Measurements from ENCODE around the gene KCNJ5. TPM values are rescaled to one million over a fixed set of nuclear protein-coding genes. Genes with fewer than 3 reads are reported as not detected.

KCNJ5 gene
- total and polyA plus RNA-seq, 10 of the 15 experiments (the other 5 are each of a cell fraction or from before 2014, with no cell fraction given) = 0.03 TPM; not detected in 8

DNA sequence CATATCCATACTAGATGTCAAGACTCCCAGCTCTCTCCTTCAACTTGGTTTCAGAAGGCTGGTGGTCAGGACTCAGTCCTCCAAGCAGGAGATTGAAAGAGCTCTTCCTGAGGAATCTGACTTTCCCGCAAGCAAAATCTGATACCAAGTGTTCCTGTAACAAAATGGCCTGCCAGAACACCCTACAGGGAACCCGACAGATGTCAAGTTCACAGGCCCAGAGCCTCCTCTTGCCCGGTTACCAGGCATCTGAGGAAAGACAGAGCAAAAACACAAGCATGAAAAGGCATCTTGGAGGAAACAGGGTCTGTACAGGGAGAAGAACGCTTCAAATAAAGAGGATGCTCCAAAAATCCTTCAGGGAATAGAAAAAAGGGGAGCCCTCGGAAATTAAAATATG is 8.7 kb upstream of the KCNJ5 start (continued):
- TF ChIP-seq, protein P1, sequence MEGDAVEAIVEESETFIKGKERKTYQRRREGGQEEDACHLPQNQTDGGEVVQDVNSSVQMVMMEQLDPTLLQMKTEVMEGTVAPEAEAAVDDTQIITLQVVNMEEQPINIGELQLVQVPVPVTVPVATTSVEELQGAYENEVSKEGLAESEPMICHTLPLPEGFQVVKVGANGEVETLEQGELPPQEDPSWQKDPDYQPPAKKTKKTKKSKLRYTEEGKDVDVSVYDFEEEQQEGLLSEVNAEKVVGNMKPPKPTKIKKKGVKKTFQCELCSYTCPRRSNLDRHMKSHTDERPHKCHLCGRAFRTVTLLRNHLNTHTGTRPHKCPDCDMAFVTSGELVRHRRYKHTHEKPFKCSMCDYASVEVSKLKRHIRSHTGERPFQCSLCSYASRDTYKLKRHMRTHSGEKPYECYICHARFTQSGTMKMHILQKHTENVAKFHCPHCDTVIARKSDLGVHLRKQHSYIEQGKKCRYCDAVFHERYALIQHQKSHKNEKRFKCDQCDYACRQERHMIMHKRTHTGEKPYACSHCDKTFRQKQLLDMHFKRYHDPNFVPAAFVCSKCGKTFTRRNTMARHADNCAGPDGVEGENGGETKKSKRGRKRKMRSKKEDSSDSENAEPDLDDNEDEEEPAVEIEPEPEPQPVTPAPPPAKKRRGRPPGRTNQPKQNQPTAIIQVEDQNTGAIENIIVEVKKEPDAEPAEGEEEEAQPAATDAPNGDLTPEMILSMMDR (IDR thresholded peaks at IDR 0.05 in 2 of 3, conservative IDR thresholded peaks at IDR 0.05 in 1 of 3; ENCODE audit: control insufficient read depth in 2 of 3, extremely low read depth in 1 of 3, insufficient read depth in 1 of 3, low read depth in 3 of 3, low read length in 3 of 3) = no peak
- TF ChIP-seq ASH2L (IDR thresholded peaks at IDR 0.05; ENCODE audit: borderline replicate concordance, low read depth) (no peak), WRNIP1 (IDR thresholded peaks at IDR 0.05; ENCODE audit: borderline replicate concordance, low read depth, low read length) (no peak), MEF2A (IDR thresholded peaks at IDR 0.05; ENCODE audit: insufficient read depth, low read depth, low read length) (no peak), YBX1 (IDR thresholded peaks at IDR 0.05) (no peak), ZBTB33 (IDR thresholded peaks at IDR 0.05) (no peak), POLR2A (IDR thresholded peaks at IDR 0.05; ENCODE audit: low read depth, low read length) (no peak), CREM (IDR thresholded peaks at IDR 0.05; ENCODE audit: low read depth) (no peak)

DNA sequence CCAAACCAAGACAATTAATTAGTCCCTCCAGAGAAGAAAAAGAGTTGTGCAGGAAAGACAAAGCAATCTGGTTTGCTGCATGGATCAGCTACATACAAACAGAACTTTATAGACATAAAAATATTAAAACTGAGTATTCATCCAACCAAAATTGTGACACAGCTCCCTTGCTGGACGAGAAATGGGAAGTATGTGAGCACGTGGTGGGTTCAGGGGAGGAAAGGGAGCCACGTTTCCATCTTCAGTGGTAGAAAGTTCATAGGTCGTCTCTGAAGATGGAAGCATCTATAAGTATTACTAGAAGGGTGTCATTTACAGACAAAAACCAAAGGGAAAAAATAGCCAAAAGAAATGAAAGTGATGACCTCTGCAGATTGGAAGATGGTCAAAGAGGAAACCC is 7.1 kb upstream of the KCNJ5 start:
- ChIA-PET RAD21 (ENCODE audit: unreplicated experiment) (interaction anchor here (0.6 to 4.2 kb wide), 4 partner anchors 10 to 71 kb away, joined by 3 to 109 read pairs (median 26); no protein-coding TSS in a partner anchor), POLR2A (interaction anchor here (1.5 kb wide), 1 partner anchor 72 kb away, joined by 3 read pairs; no protein-coding TSS in a partner anchor), SMC1A (ENCODE audit: uncharacterized antibody, unreplicated experiment) (interaction anchor here (1.0 to 12.3 kb wide), 8 partner anchors 10 to 445 kb away, joined by 3 to 249 read pairs (median 4); no protein-coding TSS in a partner anchor), CTCF (interaction anchor here (1.2 to 10.8 kb wide), 13 partner anchors 9 to 733 kb away, joined by 3 to 480 read pairs (median 13); no protein-coding TSS in a partner anchor)
- Histone ChIP-seq H3K4me3 (no peak overlapping the region), H3K4me1 (ENCODE audit: control insufficient read depth, insufficient read depth, low read length) (no peaks in the 10 kb centered on the region), H3K36me3 (ENCODE audit: control insufficient read depth in 2 of 2, insufficient read depth in 2 of 2, low read length in 1 of 2) (no peaks in the 10 kb centered on the region), H3K9ac (ENCODE audit: control insufficient read depth, insufficient read depth, low read length) (no peak overlapping the region), H3K27me3 (replicated peaks in 1 of 2; ENCODE audit: control insufficient read depth in 2 of 2, insufficient read depth in 2 of 2, low read length in 1 of 2) (peaks cover 6 to 9% of the 10 kb centered on the region in 2 experiments), H3K27ac (ENCODE audit: control insufficient read depth, insufficient read depth) (no peak overlapping the region), H3K79me2 (ENCODE audit: control insufficient read depth, insufficient read depth, low read length) (no peaks in the 10 kb centered on the region), H2AFZ (ENCODE audit: control insufficient read depth, low read depth, low read length) (no peak overlapping the region), H3K9me3 (replicated peaks; ENCODE audit: control insufficient read depth, insufficient read depth, low read length) (no peaks in the 10 kb centered on the region), H4K20me1 (ENCODE audit: control insufficient read depth, insufficient read depth) (no peaks in the 10 kb centered on the region), H3K4me2 (ENCODE audit: control insufficient read depth, insufficient read depth) (no peak overlapping the region)
- intact Hi-C loops (cut with micrococcal nuclease; ENCODE audit: unreplicated experiment) = loop anchor here (1.0 to 5.0 kb wide), 4 partner anchors 22 to 449 kb away; no protein-coding TSS in a partner anchor
- BruUV-seq (replicated peaks) = no TSS peak
- no peak for ATAC-seq
- in situ Hi-C loops (cut with MboI) = loop anchor here (10.0 kb wide), 1 partner anchor 451 kb away; no protein-coding TSS in a partner anchor
- no peak for FAIRE-seq
- no peak for DNase-seq (ENCODE audit: low read depth, low spot score)
- WGBS (ENCODE audit: insufficient coverage, insufficient replicate concordance, low lambda C conversion rate, missing lambda C conversion rate) = 10% methylated on average over 4 of the region's 4 CpGs
- TF ChIP-seq CUX1 (IDR thresholded peaks at IDR 0.05; ENCODE audit: insufficient replicate concordance, low read depth, low read length) (no peak), MLLT1 (IDR thresholded peaks at IDR 0.05) (no peak)
